Erythroblast (primary cell): Measurements from ENCODE around the gene ALS2CL.

Experiments used
- GATA1 ChIP-seq: IDR thresholded peaks from 2 replicates; pipeline ENCODE4 v1.6.1; 2011; ENCODE audit warnings: low read depth, mild to moderate bottlenecking, control low read depth, low read length, moderate library complexity
- POLR2A ChIP-seq: IDR thresholded peaks from 2 replicates; pipeline ENCODE4 v1.6.1; 2011; ENCODE audit warnings: mild to moderate bottlenecking, low read length

GRCh38 chr3:46632792-46633191, 60.7 kb downstream of the ALS2CL start:
- TF ChIP-seq POLR2A (no peak), GATA1 (no peak)
